ENCODE results near the gene BOK.

The BOK gene

GRCh38 chr2:241617431-241618154, 59.0 kb downstream of the BOK start:
- TF ChIP-seq CTCF (IDR thresholded peaks at IDR 0.05; ENCODE audit: borderline replicate concordance, extremely low read depth, low read length, poor library complexity, severe bottlenecking) (no peak), EZH2 (IDR thresholded peaks at IDR 0.05; ENCODE audit: borderline replicate concordance, low read depth, low read length, severe bottlenecking) (no peak)

GRCh38 chr2:241618296-241618805, 59.8 kb downstream of the BOK start:
- H3K79me2 ChIP-seq (ENCODE audit: insufficient read depth, low read length), result peaks cover 69% of the 10 kb centered on the region
- H3K9me3 ChIP-seq (ENCODE audit: insufficient read depth, low read length, severe bottlenecking), result no peaks in the 10 kb centered on the region
- H3K4me3 ChIP-seq (ENCODE audit: low read depth in 1 of 2, low read length in 2 of 2), result peak overlapping the region in 1 of 2 experiments; percentile 64; a peak in 1 of 4 replicates
- peaks cover 21% of the 10 kb centered on the region for H4K20me1 ChIP-seq (ENCODE audit: insufficient read depth, low read length)
- H3K36me3 ChIP-seq (ENCODE audit: insufficient read depth, low read length), result peaks cover 44% of the 10 kb centered on the region
- TF ChIP-seq CTCF (IDR thresholded peaks at IDR 0.05; ENCODE audit: borderline replicate concordance, extremely low read depth, low read length, poor library complexity, severe bottlenecking) (no peak), EZH2 (IDR thresholded peaks at IDR 0.05; ENCODE audit: borderline replicate concordance, low read depth, low read length, severe bottlenecking) (no peak)
- peak overlapping the region; percentile 82 for H3K27ac ChIP-seq (ENCODE audit: low read length)
- peak overlapping the region; percentile 83 for H3K4me2 ChIP-seq (ENCODE audit: insufficient read depth, low read length)
- H3K27me3 ChIP-seq (ENCODE audit: insufficient read depth, low read length, poor library complexity), result no peaks in the 10 kb centered on the region
- H3K9ac ChIP-seq (ENCODE audit: low read depth, low read length), result peak overlapping the region; percentile 58
- peaks cover 27% of the 10 kb centered on the region for H3K4me1 ChIP-seq (ENCODE audit: insufficient read depth, low read length)
- H2AFZ ChIP-seq (ENCODE audit: low read depth, low read length), result peak overlapping the region; percentile 13; the same call in 1 of the 2 replicates
- DNase-seq, result no peak
- ATAC-seq (ENCODE audit: insufficient read depth, low read depth), result no peak

More at GRCh38 chr2:241617431-241618154, 59.0 kb downstream of the BOK start:
- H3K9ac ChIP-seq (ENCODE audit: low read depth, low read length), result peak overlapping the region; percentile 58
- peaks cover 27% of the 10 kb centered on the region for H3K4me1 ChIP-seq (ENCODE audit: insufficient read depth, low read length)
- peaks cover 44% of the 10 kb centered on the region for H3K36me3 ChIP-seq (ENCODE audit: insufficient read depth, low read length)
- peak overlapping the region; percentile 82 for H3K27ac ChIP-seq (ENCODE audit: low read length)
- H3K4me2 ChIP-seq (ENCODE audit: insufficient read depth, low read length), result peak overlapping the region; percentile 83
- H3K9me3 ChIP-seq (ENCODE audit: insufficient read depth, low read length, severe bottlenecking), result no peaks in the 10 kb centered on the region
- no peaks in the 10 kb centered on the region for H3K27me3 ChIP-seq (ENCODE audit: insufficient read depth, low read length, poor library complexity)
- H4K20me1 ChIP-seq (ENCODE audit: insufficient read depth, low read length), result peaks cover 21% of the 10 kb centered on the region
- peak overlapping the region; percentile 11 to 64; a peak in 3 of 4 replicates for H3K4me3 ChIP-seq (ENCODE audit: low read depth in 1 of 2, low read length in 2 of 2)
- ATAC-seq (ENCODE audit: insufficient read depth, low read depth) (peak; percentile 81), DNase-seq (peak; percentile 44)
- peaks cover 68% of the 10 kb centered on the region for H3K79me2 ChIP-seq (ENCODE audit: insufficient read depth, low read length)
- H2AFZ ChIP-seq (ENCODE audit: low read depth, low read length), result peak overlapping the region; percentile 81

- no peaks in the 10 kb centered on the region for H3K9me3 ChIP-seq (ENCODE audit: insufficient read depth, low read length, severe bottlenecking)
- no peak overlapping the region for H3K4me3 ChIP-seq (ENCODE audit: low read depth in 1 of 2, low read length in 2 of 2)
- peak overlapping the region; percentile 58 for H3K9ac ChIP-seq (ENCODE audit: low read depth, low read length)
- ATAC-seq (ENCODE audit: insufficient read depth, low read depth), result no peak
- peaks cover 73% of the 10 kb centered on the region for H3K79me2 ChIP-seq (ENCODE audit: insufficient read depth, low read length)
- peaks cover 23% of the 10 kb centered on the region for H4K20me1 ChIP-seq (ENCODE audit: insufficient read depth, low read length)
- no peak for DNase-seq
- H2AFZ ChIP-seq (ENCODE audit: low read depth, low read length), result no peak overlapping the region
- no peaks in the 10 kb centered on the region for H3K27me3 ChIP-seq (ENCODE audit: insufficient read depth, low read length, poor library complexity)
- H3K4me2 ChIP-seq (ENCODE audit: insufficient read depth, low read length), result peak overlapping the region; percentile 83
- H3K27ac ChIP-seq (ENCODE audit: low read length), result peak overlapping the region; percentile 82
- TF ChIP-seq CTCF (IDR thresholded peaks at IDR 0.05; ENCODE audit: borderline replicate concordance, extremely low read depth, low read length, poor library complexity, severe bottlenecking), result no peak
- TF ChIP-seq EZH2 (IDR thresholded peaks at IDR 0.05; ENCODE audit: borderline replicate concordance, low read depth, low read length, severe bottlenecking), result no peak
- H3K4me1 ChIP-seq (ENCODE audit: insufficient read depth, low read length), result peaks cover 27% of the 10 kb centered on the region
- H3K36me3 ChIP-seq (ENCODE audit: insufficient read depth, low read length), result peaks cover 45% of the 10 kb centered on the region
Measured at GRCh38 chr2:241618829-241619228, 60.3 kb downstream of the BOK start.
